Endothelial cell of umbilical vein (primary cell): ENCODE measurements around the gene BCL2L2. TPM values are rescaled to one million over a fixed set of nuclear protein-coding genes. Genes with fewer than 3 reads are reported as not detected.

ENCODE experiments used
- BruUV-seq: library from RNA; stranded (reverse); fragments of 400-500 nt; replicated peaks from 2 replicates; lab custom pipeline; 2021; lab: Mats Ljungman, UMichigan
- CTCF ChIA-PET: fragments of 300-600, 350-600 bp; sonication (Branson Sonifier 250); formaldehyde crosslinking; loops from one replicate; lab custom pipeline; 2021; ENCODE audit warnings: antibody characterized with exemption, inconsistent platforms; lab: Charles Lee
- POLR2A ChIA-PET: fragments of 300-600, 350-600 bp; sonication (Branson Sonifier 250); formaldehyde crosslinking; loops from one replicate; lab custom pipeline; 2021; ENCODE audit warnings: antibody characterized with exemption, inconsistent platforms; lab: Charles Lee
- DNase-seq: peaks from one replicate; pipeline ENCODE4 v3.0.0-alpha.2; 2011; ENCODE audit warnings: low read depth, low spot score
- FAIRE-seq: peaks from 2 replicates; lab custom pipeline; 2011; peaks lifted over from hg19 to GRCh38; lab: Jason Lieb, UNC
- H2AFZ ChIP-seq: 2 replicates; pipeline ENCODE4 v1.6.0; 2012; ENCODE audit warnings: low read depth, low read length, control low read depth, inconsistent platforms
- H3K27ac ChIP-seq: 2 replicates; pipeline ENCODE4 v1.5.1; 2011; ENCODE audit warnings: low read depth, mild to moderate bottlenecking, control low read depth, low read length, moderate library complexity; ENCODE audit not compliant: insufficient read depth
- H3K27me3 ChIP-seq, 2 experiments: 2 replicates each; pipeline versions ENCODE4 v1.6.0 to v1.6.1; 2011; ENCODE audit warnings: low read length in 2 of 2, mixed read lengths in 1 of 2; ENCODE audit not compliant: control insufficient read depth in 2 of 2, insufficient read depth in 2 of 2
- H3K36me3 ChIP-seq, 2 experiments: 2 replicates in 1 of 2; 3 replicates in 1 of 2; pipeline ENCODE4 v1.5.1; 2011; ENCODE audit warnings: low read length in 2 of 2, mild to moderate bottlenecking in 1 of 2, moderate library complexity in 1 of 2; ENCODE audit not compliant: control insufficient read depth in 2 of 2, insufficient read depth in 2 of 2; ENCODE audit errors: extremely low read depth in 1 of 2
- H3K4me1 ChIP-seq: 3 replicates; pipeline ENCODE4 v1.5.1; 2011; ENCODE audit warnings: mild to moderate bottlenecking, low read length; ENCODE audit not compliant: control insufficient read depth, insufficient read depth; ENCODE audit errors: extremely low read depth
- H3K4me2 ChIP-seq: 2 replicates; pipeline ENCODE4 v1.6.1; 2011; ENCODE audit warnings: low read length, control low read depth, mixed read lengths; ENCODE audit not compliant: insufficient read depth
- H3K4me3 ChIP-seq, 3 experiments: fragments of 200-600 bp in 1 of 3; sonication (generic), shearing (Covaris generic) in 1 of 3; replicated peaks in 1 of 3; 2 replicates each; pipeline ENCODE4 v1.5.1; 2011 to 2016; ENCODE audit warnings: control low read depth in 3 of 3, low read length in 3 of 3, mild to moderate bottlenecking in 2 of 3, inconsistent platforms in 1 of 3, low read depth in 1 of 3, moderate library complexity in 1 of 3; ENCODE audit not compliant: insufficient read depth in 1 of 3
- H3K79me2 ChIP-seq: 2 replicates; pipeline ENCODE4 v1.6.0; 2012; ENCODE audit warnings: low read length, inconsistent platforms; ENCODE audit not compliant: control insufficient read depth, insufficient read depth
- H3K9ac ChIP-seq: replicated peaks from 2 replicates; pipeline ENCODE3; 2011; ENCODE audit warnings: low read length, control low read depth; ENCODE audit not compliant: insufficient read depth; ENCODE audit errors: extremely low read depth
- H3K9me1 ChIP-seq: replicated peaks from 3 replicates; pipeline ENCODE4 v1.6.0; 2011; ENCODE audit warnings: mild to moderate bottlenecking, low read length; ENCODE audit not compliant: control insufficient read depth, insufficient read depth; ENCODE audit errors: extremely low read depth
- H3K9me3 ChIP-seq: replicated peaks from 2 replicates; pipeline ENCODE4 v1.5.1; 2012; ENCODE audit warnings: low read length, inconsistent platforms; ENCODE audit not compliant: control insufficient read depth, insufficient read depth
- H4K20me1 ChIP-seq: replicated peaks from 2 replicates; pipeline ENCODE3; 2011; ENCODE audit warnings: mild to moderate bottlenecking, low read length; ENCODE audit not compliant: control insufficient read depth, insufficient read depth; ENCODE audit errors: extremely low read depth
- CTCF ChIP-seq, 2 donors: IDR thresholded peaks; 1 replicate in 1 of 2; 2 replicates in 1 of 2; pipeline ENCODE4 v1.5.1; 2011; ENCODE audit warnings: low read length in 2 of 2, mild to moderate bottlenecking in 2 of 2, moderate library complexity in 2 of 2, control low read depth in 1 of 2, inconsistent platforms in 1 of 2, low read depth in 1 of 2; ENCODE audit not compliant: insufficient read depth in 1 of 2; ENCODE audit errors: extremely low read depth in 1 of 2
- EZH2 ChIP-seq: IDR thresholded peaks from 2 replicates; pipeline ENCODE4 v1.6.1; 2012; ENCODE audit warnings: borderline replicate concordance, low read depth, mild to moderate bottlenecking, moderate library complexity, low read length, inconsistent platforms; ENCODE audit not compliant: severe bottlenecking
- FOS ChIP-seq: IDR thresholded peaks from 2 replicates; pipeline ENCODE4 v1.6.1; 2011; ENCODE audit warnings: mild to moderate bottlenecking, low read length, moderate library complexity, borderline replicate concordance; ENCODE audit not compliant: insufficient read depth
- GATA2 ChIP-seq: IDR thresholded peaks from 2 replicates; pipeline ENCODE4 v1.7.0; 2011; ENCODE audit warnings: low read depth, mild to moderate bottlenecking, moderate library complexity, mixed read lengths, low read length; ENCODE audit not compliant: insufficient read length, insufficient read depth
- JUN ChIP-seq: IDR thresholded peaks from 2 replicates; pipeline ENCODE4 v1.6.1; 2011; ENCODE audit warnings: borderline replicate concordance, low read depth; ENCODE audit not compliant: insufficient read length, insufficient read depth
- MAX ChIP-seq: IDR thresholded peaks from 2 replicates; pipeline ENCODE4 v1.6.1; 2011; ENCODE audit not compliant: insufficient read depth, insufficient read length
- MYC ChIP-seq: IDR thresholded peaks from one replicate; pipeline ENCODE4 v1.6.1; 2011; ENCODE audit warnings: mild to moderate bottlenecking, low read depth, low read length
- POLR2A ChIP-seq: IDR thresholded peaks from 2 replicates; pipeline ENCODE4 v1.6.1; 2012; ENCODE audit warnings: low read depth, mild to moderate bottlenecking, control low read depth, low read length
- POLR2AphosphoS5 ChIP-seq: IDR thresholded peaks from 2 replicates; pipeline ENCODE4 v1.6.1; 2012; ENCODE audit warnings: low read depth, mild to moderate bottlenecking, control low read depth, low read length, moderate library complexity; ENCODE audit not compliant: insufficient read depth
- dilution Hi-C: fragments of 300-500 bp; cut with MboI; formaldehyde crosslinking; loops from one replicate; pipeline ENCODE4 v1.15.0; 2019; ENCODE audit warnings: low sequenced_read_pairs; ENCODE audit not compliant: extremely low pct_ligation_motif_present
- intact Hi-C: fragments of 100-400 bp; cut with micrococcal nuclease; formaldehyde crosslinking; loops from one replicate; pipeline ENCODE4 v1.10.0; 2022
- polyA plus RNA-seq, 4 experiments: library from polyadenylated mRNA; depleted of rRNA in 3 of 4; stranded (reverse) in 3 of 4; unstranded in 1 of 4; fragments of >200 nt; gene quantifications; 2 replicates each; pipeline versions ENCODE4 v1.2.1 to v1.2.3, GENCODE V29; 2011 to 2012; ENCODE audit warnings: missing spikeins in 1 of 4
- total RNA-seq: library from RNA; stranded (reverse); gene quantifications from 2 replicates; pipeline ENCODE4 v1.2.3, GENCODE V29; 2021

The BCL2L2 gene
- total and polyA plus RNA-seq, 2 donors (not counting 3 experiments of a cell fraction or from before 2014, with no cell fraction given), result 19.9 to 24.3 TPM

- dilution Hi-C loops (no loop called here), intact Hi-C loops (loop anchor here (1.0 kb wide), 5 partner anchors 16 to 181 kb away; partner anchors contain the start of genes HOMEZ, NGDN and PABPN1)
- FAIRE-seq (no peak), DNase-seq (no peak)
- Histone ChIP-seq H3K4me3 (peak overlapping the region; percentile 45 to 53 (median 51)), H4K20me1 (no peaks in the 10 kb centered on the region), H2AFZ (peak overlapping the region; percentile 93), H3K27me3 (no peaks in the 10 kb centered on the region), H3K9me3 (no peaks in the 10 kb centered on the region), H3K9ac (peak overlapping the region; percentile 66), H3K4me2 (peak overlapping the region; percentile 78), H3K27ac (peak overlapping the region; percentile 38), H3K36me3 (no peaks in the 10 kb centered on the region), H3K4me1 (peaks cover 18% of the 10 kb centered on the region), H3K9me1 (no peaks in the 10 kb centered on the region), H3K79me2 (peaks cover 4% of the 10 kb centered on the region)
- POLR2A ChIA-PET, result interaction anchor here (2.0 kb wide), 1 partner anchor 20 kb away, joined by 13 read pairs; the partner anchor contains the start of gene PABPN1
- no TSS peak for BruUV-seq
- CTCF ChIA-PET, result interaction anchor here (1.1 to 4.0 kb wide), 8 partner anchors 14 to 225 kb away, joined by 3 to 53 read pairs (median 13); partner anchors contain the start of genes HOMEZ and PABPN1
- TF ChIP-seq POLR2A (no peak), CTCF (IDR thresholded peaks at IDR 0.05; ENCODE audit: extremely low read depth in 1 of 2, insufficient read depth in 1 of 2, low read depth in 1 of 2, low read length in 2 of 2) (no peak), GATA2 (no peak), EZH2 (no peak), MAX (no peak), POLR2AphosphoS5 (no peak), FOS (no peak), MYC (no peak), JUN (no peak)
Measured at GRCh38 chr14:23301969-23302289, 4.7 kb upstream of the BCL2L2 start.
